ENCODE results near the gene HLF. TPM values are rescaled to one million over a fixed set of nuclear protein-coding genes. Genes with fewer than 3 reads are reported as not detected.

HLF gene
- total RNA-seq, 1 experiment from 2014 or later: not detected

GRCh38 chr17:55236316-55236715 lies 28.4 kb upstream of the HLF start:
- no peak for DNase-seq
- no peak for TF ChIP-seq EZH2 (IDR thresholded peaks at IDR 0.05; ENCODE audit: low read depth)
- no peak for TF ChIP-seq CTCF (conservative IDR thresholded peaks at IDR 0.05)
- Histone ChIP-seq H3K4me2 (no peak overlapping the region), H4K20me1 (ENCODE audit: insufficient read depth) (no peaks in the 10 kb centered on the region), H2AFZ (no peak overlapping the region), H3K4me1 (replicated peaks; ENCODE audit: insufficient read depth) (peaks cover 9% of the 10 kb centered on the region), H3F3A (ENCODE audit: insufficient read depth, low read depth) (peaks cover 6% of the 10 kb centered on the region; the same call in 1 of the 2 replicates), H3K79me2 (ENCODE audit: low read depth) (no peaks in the 10 kb centered on the region), H3K27ac (no peak overlapping the region), H3K36me3 (ENCODE audit: low read depth) (no peaks in the 10 kb centered on the region), H3K9me2 (ENCODE audit: insufficient read depth) (no peaks in the 10 kb centered on the region), H3K4me3 (no peak overlapping the region), H3K27me3 (ENCODE audit: insufficient read depth, low read depth) (peaks cover 12% of the 10 kb centered on the region; the same call in 1 of the 2 replicates), H3K9me3 (ENCODE audit: insufficient read depth, low read depth) (no peaks in the 10 kb centered on the region)
- ChIA-PET CTCF (no interaction called here), POLR2A (ENCODE audit: unreplicated experiment) (no interaction called here)
- intact Hi-C loops (cut with micrococcal nuclease; ENCODE audit: unreplicated experiment): loop anchor here (5.0 kb wide), 1 partner anchor 59 kb away; no protein-coding TSS in a partner anchor
- BruUV-seq (replicated peaks): no TSS peak

- no peaks in the 10 kb centered on the region for H3K9me2 ChIP-seq (ENCODE audit: insufficient read depth)
- H3K79me2 ChIP-seq (ENCODE audit: low read depth): no peaks in the 10 kb centered on the region
- H3K36me3 ChIP-seq (ENCODE audit: low read depth): no peaks in the 10 kb centered on the region
- ChIA-PET CTCF (no interaction called here), POLR2A (ENCODE audit: unreplicated experiment) (no interaction called here)
- BruUV-seq (replicated peaks): no TSS peak
- DNase-seq: no peak
- H2AFZ ChIP-seq: no peak overlapping the region
- peaks cover 5% of the 10 kb centered on the region; the same call in 1 of the 2 replicates for H3K27me3 ChIP-seq (ENCODE audit: insufficient read depth, low read depth)
- intact Hi-C loops (cut with micrococcal nuclease; ENCODE audit: unreplicated experiment): loop anchor here (5.0 kb wide), 1 partner anchor 60 kb away; no protein-coding TSS in a partner anchor
- no peak overlapping the region for H3K27ac ChIP-seq
- H3K4me3 ChIP-seq: no peak overlapping the region
- H3K4me2 ChIP-seq: no peak overlapping the region
- TF ChIP-seq CTCF (conservative IDR thresholded peaks at IDR 0.05) (no peak), EZH2 (IDR thresholded peaks at IDR 0.05; ENCODE audit: low read depth) (no peak)
- H3K4me1 ChIP-seq (replicated peaks; ENCODE audit: insufficient read depth): peaks cover 9% of the 10 kb centered on the region
- H3F3A ChIP-seq (ENCODE audit: insufficient read depth, low read depth): peaks cover 6% of the 10 kb centered on the region; the same call in 1 of the 2 replicates
- no peaks in the 10 kb centered on the region for H4K20me1 ChIP-seq (ENCODE audit: insufficient read depth)
- H3K9me3 ChIP-seq (ENCODE audit: insufficient read depth, low read depth): no peaks in the 10 kb centered on the region
Observed at GRCh38 chr17:55237268-55237667, 27.5 kb upstream of the HLF start.

- BruUV-seq (replicated peaks): no TSS peak
- intact Hi-C loops (cut with micrococcal nuclease; ENCODE audit: unreplicated experiment): loop anchor here (5.0 kb wide), 1 partner anchor 61 kb away; no protein-coding TSS in a partner anchor
- Histone ChIP-seq H3K4me3 (peak overlapping the region; percentile 67), H3K27ac (no peak overlapping the region), H3K4me1 (replicated peaks; ENCODE audit: insufficient read depth) (peaks cover 9% of the 10 kb centered on the region), H3K9me3 (ENCODE audit: insufficient read depth, low read depth) (no peaks in the 10 kb centered on the region), H3K9me2 (ENCODE audit: insufficient read depth) (no peaks in the 10 kb centered on the region), H2AFZ (peak overlapping the region; percentile 97), H3K4me2 (peak overlapping the region; percentile 95), H3K27me3 (ENCODE audit: insufficient read depth, low read depth) (peaks cover 7% of the 10 kb centered on the region; the same call in 1 of the 2 replicates), H3K36me3 (ENCODE audit: low read depth) (no peaks in the 10 kb centered on the region), H3K79me2 (ENCODE audit: low read depth) (no peaks in the 10 kb centered on the region), H4K20me1 (ENCODE audit: insufficient read depth) (no peaks in the 10 kb centered on the region), H3F3A (ENCODE audit: insufficient read depth, low read depth) (peaks cover 6% of the 10 kb centered on the region; the same call in 1 of the 2 replicates)
- TF ChIP-seq CTCF (conservative IDR thresholded peaks at IDR 0.05): no peak
- TF ChIP-seq EZH2 (IDR thresholded peaks at IDR 0.05; ENCODE audit: low read depth): no peak
- POLR2A ChIA-PET (ENCODE audit: unreplicated experiment): no interaction called here
- DNase-seq: no peak
- CTCF ChIA-PET: no interaction called here
Observed at GRCh38 chr17:55237841-55238178, 26.9 kb upstream of the HLF start.

All from PC-9 (cell line).